Measurements from ENCODE around the gene EVA1A.

EVA1A gene

GRCh38 chr2:75553935-75554531 lies 6.7 kb downstream of the EVA1A start:
- Histone ChIP-seq H3K4me3 (ENCODE audit: extremely low read depth, insufficient read depth, low read length, poor library complexity, severe bottlenecking) (no peak overlapping the region), H3K4me1 (ENCODE audit: control insufficient read depth, insufficient read depth, low read length, poor library complexity, severe bottlenecking) (no peaks in the 10 kb centered on the region), H3K27ac (ENCODE audit: low read depth, low read length, severe bottlenecking) (no peak overlapping the region), H3K9me3 (ENCODE audit: control insufficient read depth, low read length) (no peaks in the 10 kb centered on the region), H3K36me3 (ENCODE audit: control insufficient read depth, insufficient read depth, low read length) (no peaks in the 10 kb centered on the region)
- WGBS, 2 experiments (ENCODE audit: insufficient coverage in 2 of 2): no CpG with 5 or more reads among the region's 4 CpGs

- Histone ChIP-seq H3K36me3 (ENCODE audit: control insufficient read depth, insufficient read depth, low read length) (no peaks in the 10 kb centered on the region), H3K4me3 (ENCODE audit: extremely low read depth, insufficient read depth, low read length, poor library complexity, severe bottlenecking) (no peak overlapping the region), H3K4me1 (ENCODE audit: control insufficient read depth, insufficient read depth, low read length, poor library complexity, severe bottlenecking) (no peaks in the 10 kb centered on the region), H3K9me3 (ENCODE audit: control insufficient read depth, low read length) (no peaks in the 10 kb centered on the region), H3K27ac (ENCODE audit: low read depth, low read length, severe bottlenecking) (no peak overlapping the region)
- 91 to 100% methylated on average over 1 of the region's 1 CpG for WGBS, 2 experiments (ENCODE audit: insufficient coverage in 2 of 2)
Observed at GRCh38 chr2:75552222-75552621, 8.5 kb downstream of the EVA1A start.

- WGBS, 2 experiments (ENCODE audit: insufficient coverage in 2 of 2): 88 to 98% methylated on average over 2 of the region's 3 CpGs
- H3K9me3 ChIP-seq (ENCODE audit: control insufficient read depth, low read length): no peaks in the 10 kb centered on the region
- no peaks in the 10 kb centered on the region for H3K4me1 ChIP-seq (ENCODE audit: control insufficient read depth, insufficient read depth, low read length, poor library complexity, severe bottlenecking)
- H3K4me3 ChIP-seq (ENCODE audit: extremely low read depth, insufficient read depth, low read length, poor library complexity, severe bottlenecking): no peak overlapping the region
- no peak overlapping the region for H3K27ac ChIP-seq (ENCODE audit: low read depth, low read length, severe bottlenecking)
- H3K36me3 ChIP-seq (ENCODE audit: control insufficient read depth, insufficient read depth, low read length): no peaks in the 10 kb centered on the region
Observed at GRCh38 chr2:75551434-75551833, 9.3 kb downstream of the EVA1A start.

GRCh38 chr2:75549401-75550253 lies 11.1 kb downstream of the EVA1A start:
- Histone ChIP-seq H3K27ac (ENCODE audit: low read depth, low read length, severe bottlenecking) (no peak overlapping the region), H3K4me1 (ENCODE audit: control insufficient read depth, insufficient read depth, low read length, poor library complexity, severe bottlenecking) (no peaks in the 10 kb centered on the region), H3K4me3 (ENCODE audit: extremely low read depth, insufficient read depth, low read length, poor library complexity, severe bottlenecking) (no peak overlapping the region), H3K9me3 (ENCODE audit: control insufficient read depth, low read length) (no peaks in the 10 kb centered on the region), H3K36me3 (ENCODE audit: control insufficient read depth, insufficient read depth, low read length) (no peaks in the 10 kb centered on the region)
- 63 to 90% methylated on average over 1 of the region's 2 CpGs for WGBS, 2 experiments (ENCODE audit: insufficient coverage in 2 of 2)

- Histone ChIP-seq H3K4me3 (ENCODE audit: extremely low read depth, insufficient read depth, low read length, poor library complexity, severe bottlenecking) (no peak overlapping the region), H3K27ac (ENCODE audit: low read depth, low read length, severe bottlenecking) (no peak overlapping the region), H3K36me3 (ENCODE audit: control insufficient read depth, insufficient read depth, low read length) (no peaks in the 10 kb centered on the region), H3K4me1 (ENCODE audit: control insufficient read depth, insufficient read depth, low read length, poor library complexity, severe bottlenecking) (no peaks in the 10 kb centered on the region), H3K9me3 (ENCODE audit: control insufficient read depth, low read length) (no peaks in the 10 kb centered on the region)
- 83% methylated on average over 1 of the region's 2 CpGs; no CpG with 5 or more reads in 1 of the 2 experiments for WGBS, 2 experiments (ENCODE audit: insufficient coverage in 2 of 2)
Observed at GRCh38 chr2:75548036-75548573, 12.6 kb downstream of the EVA1A start.

- 74 to 100% methylated on average over 3 of the region's 4 CpGs for WGBS, 2 experiments (ENCODE audit: insufficient coverage in 2 of 2)
- no peak overlapping the region for H3K27ac ChIP-seq (ENCODE audit: low read depth, low read length, severe bottlenecking)
- no peaks in the 10 kb centered on the region for H3K9me3 ChIP-seq (ENCODE audit: control insufficient read depth, low read length)
- no peaks in the 10 kb centered on the region for H3K36me3 ChIP-seq (ENCODE audit: control insufficient read depth, insufficient read depth, low read length)
- H3K4me1 ChIP-seq (ENCODE audit: control insufficient read depth, insufficient read depth, low read length, poor library complexity, severe bottlenecking): no peaks in the 10 kb centered on the region
- no peak overlapping the region for H3K4me3 ChIP-seq (ENCODE audit: extremely low read depth, insufficient read depth, low read length, poor library complexity, severe bottlenecking)
Observed at GRCh38 chr2:75547345-75548035, 13.2 kb downstream of the EVA1A start.

GRCh38 chr2:75545922-75546321 lies 14.8 kb downstream of the EVA1A start:
- 75% methylated on average over 1 of the region's 2 CpGs for WGBS, 2 experiments (ENCODE audit: insufficient coverage in 2 of 2)
- Histone ChIP-seq H3K4me1 (ENCODE audit: control insufficient read depth, insufficient read depth, low read length, poor library complexity, severe bottlenecking) (no peaks in the 10 kb centered on the region), H3K9me3 (ENCODE audit: control insufficient read depth, low read length) (no peaks in the 10 kb centered on the region), H3K4me3 (ENCODE audit: extremely low read depth, insufficient read depth, low read length, poor library complexity, severe bottlenecking) (no peak overlapping the region), H3K36me3 (ENCODE audit: control insufficient read depth, insufficient read depth, low read length) (no peaks in the 10 kb centered on the region), H3K27ac (ENCODE audit: low read depth, low read length, severe bottlenecking) (no peak overlapping the region)

- WGBS, 2 experiments (ENCODE audit: insufficient coverage in 2 of 2): 80 to 95% methylated on average over 2 of the region's 3 CpGs
- Histone ChIP-seq H3K36me3 (ENCODE audit: control insufficient read depth, insufficient read depth, low read length) (no peaks in the 10 kb centered on the region), H3K4me3 (ENCODE audit: extremely low read depth, insufficient read depth, low read length, poor library complexity, severe bottlenecking) (no peak overlapping the region), H3K27ac (ENCODE audit: low read depth, low read length, severe bottlenecking) (no peak overlapping the region), H3K9me3 (ENCODE audit: control insufficient read depth, low read length) (no peaks in the 10 kb centered on the region), H3K4me1 (ENCODE audit: control insufficient read depth, insufficient read depth, low read length, poor library complexity, severe bottlenecking) (no peaks in the 10 kb centered on the region)
Observed at GRCh38 chr2:75545387-75545786, 15.4 kb downstream of the EVA1A start.

GRCh38 chr2:75543446-75543845 lies 17.3 kb downstream of the EVA1A start:
- Histone ChIP-seq H3K27ac (ENCODE audit: low read depth, low read length, severe bottlenecking) (no peak overlapping the region), H3K4me1 (ENCODE audit: control insufficient read depth, insufficient read depth, low read length, poor library complexity, severe bottlenecking) (no peaks in the 10 kb centered on the region), H3K9me3 (ENCODE audit: control insufficient read depth, low read length) (no peaks in the 10 kb centered on the region), H3K36me3 (ENCODE audit: control insufficient read depth, insufficient read depth, low read length) (no peaks in the 10 kb centered on the region), H3K4me3 (ENCODE audit: extremely low read depth, insufficient read depth, low read length, poor library complexity, severe bottlenecking) (no peak overlapping the region)
- 60 to 71% methylated on average over 1 to 2 of the region's 4 CpGs for WGBS, 2 experiments (ENCODE audit: insufficient coverage in 2 of 2)

GRCh38 chr2:75541430-75541829 lies 19.3 kb downstream of the EVA1A start:
- Histone ChIP-seq H3K36me3 (ENCODE audit: control insufficient read depth, insufficient read depth, low read length) (no peaks in the 10 kb centered on the region), H3K27ac (ENCODE audit: low read depth, low read length, severe bottlenecking) (no peak overlapping the region), H3K4me1 (ENCODE audit: control insufficient read depth, insufficient read depth, low read length, poor library complexity, severe bottlenecking) (no peaks in the 10 kb centered on the region), H3K9me3 (ENCODE audit: control insufficient read depth, low read length) (peaks cover 5% of the 10 kb centered on the region), H3K4me3 (ENCODE audit: extremely low read depth, insufficient read depth, low read length, poor library complexity, severe bottlenecking) (no peak overlapping the region)
- WGBS, 2 experiments (ENCODE audit: insufficient coverage in 2 of 2): 96% methylated on average over 3 of the region's 3 CpGs; no CpG with 5 or more reads in 1 of the 2 experiments
